DOHH2 (cell line): ENCODE data around the gene SF3B1.

Experiments used
- H3F3A ChIP-seq: fragments of 200-600 bp; sonication (generic), shearing (Covaris generic); 2 replicates; pipeline ENCODE4 v1.6.0; 2016; ENCODE audit warnings: antibody characterized with exemption, mild to moderate bottlenecking; ENCODE audit not compliant: control insufficient read depth, insufficient read depth
- H3K27ac ChIP-seq: fragments of 200-600 bp; sonication (generic); 2 replicates; pipeline ENCODE4 v1.5.1; 2014; ENCODE audit warnings: low read depth, mild to moderate bottlenecking, low read length, moderate library complexity
- H3K27me3 ChIP-seq: fragments of 200-600 bp; sonication (generic); 2 replicates; pipeline ENCODE4 v1.6.1; 2014; ENCODE audit warnings: mild to moderate bottlenecking, low read length, mixed read lengths; ENCODE audit not compliant: control insufficient read depth
- H3K36me3 ChIP-seq: fragments of 200-600 bp; sonication (generic); 2 replicates; pipeline ENCODE4 v1.6.1; 2014; ENCODE audit warnings: mild to moderate bottlenecking, low read length, moderate library complexity, mixed read lengths; ENCODE audit not compliant: control insufficient read depth
- H3K4me1 ChIP-seq: fragments of 200-600 bp; sonication (generic); 2 replicates; pipeline ENCODE4 v1.6.1; 2014; ENCODE audit warnings: mild to moderate bottlenecking, low read length, mixed read lengths; ENCODE audit not compliant: control insufficient read depth
- H3K4me2 ChIP-seq: fragments of 200-600 bp; sonication (generic); 2 replicates; pipeline ENCODE4 v1.6.0; 2014; ENCODE audit warnings: mild to moderate bottlenecking, low read length, moderate library complexity
- H3K4me3 ChIP-seq: fragments of 200-600 bp; sonication (generic); 2 replicates; pipeline ENCODE4 v1.5.1; 2014; ENCODE audit warnings: mild to moderate bottlenecking, low read length, mixed read lengths
- H3K79me2 ChIP-seq: fragments of 200-600 bp; sonication (generic); 2 replicates; pipeline ENCODE4 v1.6.1; 2014; ENCODE audit warnings: mild to moderate bottlenecking, low read length, mixed read lengths; ENCODE audit not compliant: control insufficient read depth
- H3K9me2 ChIP-seq: fragments of 200-600 bp; sonication (generic); replicated peaks from 2 replicates; pipeline ENCODE4 v1.6.1; 2014; ENCODE audit warnings: mild to moderate bottlenecking, low read length, mixed read lengths; ENCODE audit not compliant: control insufficient read depth
- H3K9me3 ChIP-seq: fragments of 200-600 bp; sonication (generic); 2 replicates; pipeline ENCODE4 v1.6.1; 2014; ENCODE audit warnings: antibody characterized with exemption, low read length, mixed read lengths; ENCODE audit not compliant: control insufficient read depth, insufficient read depth
- H4K20me1 ChIP-seq: fragments of 200-600 bp; sonication (generic); 2 replicates; pipeline ENCODE4 v1.6.0; 2014; ENCODE audit warnings: low read depth, mild to moderate bottlenecking, antibody characterized with exemption, low read length, moderate library complexity; ENCODE audit not compliant: control insufficient read depth, insufficient read depth
- EZH2phosphoT487 ChIP-seq: fragments of 200-600 bp; sonication (generic); IDR thresholded peaks from 2 replicates; pipeline ENCODE4 v1.6.1; 2017; ENCODE audit warnings: borderline replicate concordance, mild to moderate bottlenecking, antibody characterized with exemption, low read length, moderate library complexity, mixed read lengths
- TF ChIP-seq, protein P1 (sequence below): fragments of 200-600 bp; sonication (generic); IDR thresholded peaks from one replicate; pipeline ENCODE4 v1.5.1; 2014; ENCODE audit warnings: antibody characterized with exemption, mild to moderate bottlenecking, low read depth, low read length; ENCODE audit not compliant: poor library complexity, severe bottlenecking

Gene SF3B1

DNA sequence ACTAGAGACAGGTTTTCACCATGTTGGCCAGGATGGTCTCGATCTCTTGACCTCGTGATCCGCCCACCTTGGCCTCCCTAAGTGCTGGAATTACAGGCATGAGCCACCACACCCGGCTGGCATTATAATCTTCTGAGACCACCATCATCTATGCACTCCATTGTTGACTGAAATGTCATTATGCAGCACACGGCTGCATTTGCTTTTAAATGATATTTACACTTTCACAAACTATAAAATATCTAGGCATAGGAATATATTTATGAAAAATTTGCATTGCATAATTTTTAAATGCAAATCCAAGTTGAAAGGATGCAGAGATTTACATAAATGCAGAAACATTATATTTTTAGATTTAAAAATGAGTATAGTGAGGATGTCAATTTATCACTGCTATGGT is 94.2 kb downstream of the SF3B1 start:
- Histone ChIP-seq H3F3A (no peaks in the 10 kb centered on the region), H3K4me2 (no peak overlapping the region), H3K27ac (no peak overlapping the region), H3K9me3 (no peaks in the 10 kb centered on the region), H3K4me1 (no peaks in the 10 kb centered on the region), H3K4me3 (no peak overlapping the region), H3K9me2 (no peaks in the 10 kb centered on the region), H4K20me1 (no peaks in the 10 kb centered on the region), H3K27me3 (no peaks in the 10 kb centered on the region), H3K79me2 (peaks cover 30% of the 10 kb centered on the region), H3K36me3 (peaks cover 75% of the 10 kb centered on the region)
- TF ChIP-seq EZH2phosphoT487 = no peak
- TF ChIP-seq, protein P1, sequence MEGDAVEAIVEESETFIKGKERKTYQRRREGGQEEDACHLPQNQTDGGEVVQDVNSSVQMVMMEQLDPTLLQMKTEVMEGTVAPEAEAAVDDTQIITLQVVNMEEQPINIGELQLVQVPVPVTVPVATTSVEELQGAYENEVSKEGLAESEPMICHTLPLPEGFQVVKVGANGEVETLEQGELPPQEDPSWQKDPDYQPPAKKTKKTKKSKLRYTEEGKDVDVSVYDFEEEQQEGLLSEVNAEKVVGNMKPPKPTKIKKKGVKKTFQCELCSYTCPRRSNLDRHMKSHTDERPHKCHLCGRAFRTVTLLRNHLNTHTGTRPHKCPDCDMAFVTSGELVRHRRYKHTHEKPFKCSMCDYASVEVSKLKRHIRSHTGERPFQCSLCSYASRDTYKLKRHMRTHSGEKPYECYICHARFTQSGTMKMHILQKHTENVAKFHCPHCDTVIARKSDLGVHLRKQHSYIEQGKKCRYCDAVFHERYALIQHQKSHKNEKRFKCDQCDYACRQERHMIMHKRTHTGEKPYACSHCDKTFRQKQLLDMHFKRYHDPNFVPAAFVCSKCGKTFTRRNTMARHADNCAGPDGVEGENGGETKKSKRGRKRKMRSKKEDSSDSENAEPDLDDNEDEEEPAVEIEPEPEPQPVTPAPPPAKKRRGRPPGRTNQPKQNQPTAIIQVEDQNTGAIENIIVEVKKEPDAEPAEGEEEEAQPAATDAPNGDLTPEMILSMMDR = no peak
